A549 treated with dexamethasone at 1 μM for 4 hours (cell line): ENCODE results near the gene ST6GALNAC4. TPM values are rescaled to one million over a fixed set of nuclear protein-coding genes. Genes with fewer than 3 reads are reported as not detected.

Experiments used
- total RNA-seq: library from RNA; stranded (reverse); fragments of 200-300 nt; extraction: Qiagen RNA extraction; gene quantifications from 5 replicates; pipeline ENCODE4 v1.2.3, GENCODE V29; 2022

The ST6GALNAC4 gene, protein sequence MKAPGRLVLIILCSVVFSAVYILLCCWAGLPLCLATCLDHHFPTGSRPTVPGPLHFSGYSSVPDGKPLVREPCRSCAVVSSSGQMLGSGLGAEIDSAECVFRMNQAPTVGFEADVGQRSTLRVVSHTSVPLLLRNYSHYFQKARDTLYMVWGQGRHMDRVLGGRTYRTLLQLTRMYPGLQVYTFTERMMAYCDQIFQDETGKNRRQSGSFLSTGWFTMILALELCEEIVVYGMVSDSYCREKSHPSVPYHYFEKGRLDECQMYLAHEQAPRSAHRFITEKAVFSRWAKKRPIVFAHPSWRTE
- 9.3 to 19.4 TPM (median 16.2 TPM) in 5 replicates for total RNA-seq

DNA sequence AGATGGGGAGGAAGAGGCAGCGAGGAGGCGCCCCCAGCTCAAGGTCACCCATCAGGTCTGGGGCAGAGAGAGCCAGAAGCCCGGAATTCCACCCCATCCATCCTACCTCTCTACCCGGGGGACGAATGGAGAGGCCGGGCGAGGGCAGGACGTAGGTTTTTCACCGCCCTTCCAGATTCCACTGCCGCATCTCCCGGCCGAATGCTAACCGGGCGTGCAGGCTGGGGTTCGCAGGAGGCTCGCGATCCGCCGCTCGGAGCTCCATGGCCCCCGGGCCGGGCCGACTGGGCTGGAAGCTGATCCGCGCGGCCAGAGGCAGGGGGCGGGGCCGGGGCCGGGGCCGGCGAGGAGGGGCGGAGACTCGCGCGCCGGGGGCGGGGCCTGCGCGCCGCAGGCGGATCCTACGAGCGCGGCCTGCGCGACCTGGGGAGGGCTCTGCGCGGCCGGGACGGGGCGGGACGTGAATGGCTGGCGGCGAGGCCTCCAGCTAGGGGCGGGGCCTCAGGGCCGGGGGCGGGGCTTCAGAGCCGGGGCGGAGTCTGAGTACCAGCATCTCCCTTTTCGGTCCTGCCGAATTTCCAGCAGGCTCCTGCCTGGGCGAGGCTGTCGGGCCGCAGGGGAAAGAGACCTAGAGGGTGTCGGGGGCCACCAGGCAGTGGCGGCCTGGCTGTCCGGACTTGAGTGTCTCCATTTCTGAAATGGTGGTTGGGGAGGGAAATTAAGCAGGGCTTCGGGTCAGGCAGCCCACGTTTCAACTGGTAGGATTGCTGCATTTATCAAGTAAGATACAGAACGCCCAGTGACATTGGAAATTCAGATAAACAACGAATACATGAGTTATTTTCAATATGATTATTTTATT, at the start of gene ST6GALNAC4:
Gene ST6GALNAC4, minus strand, starts transcription at position 322 of the 862 bp plus-strand sequence. CDS start 622 bp downstream, outside the sequence.

GRCh38 chr9:127937388-127938297, 20.8 kb upstream of the ST6GALNAC4 start, which contains the start of gene DPM2:
Gene DPM2, minus strand, starts transcription at chr9:127937854. Its CDS starts 34 bp downstream, at chr9:127937820.

DNA sequence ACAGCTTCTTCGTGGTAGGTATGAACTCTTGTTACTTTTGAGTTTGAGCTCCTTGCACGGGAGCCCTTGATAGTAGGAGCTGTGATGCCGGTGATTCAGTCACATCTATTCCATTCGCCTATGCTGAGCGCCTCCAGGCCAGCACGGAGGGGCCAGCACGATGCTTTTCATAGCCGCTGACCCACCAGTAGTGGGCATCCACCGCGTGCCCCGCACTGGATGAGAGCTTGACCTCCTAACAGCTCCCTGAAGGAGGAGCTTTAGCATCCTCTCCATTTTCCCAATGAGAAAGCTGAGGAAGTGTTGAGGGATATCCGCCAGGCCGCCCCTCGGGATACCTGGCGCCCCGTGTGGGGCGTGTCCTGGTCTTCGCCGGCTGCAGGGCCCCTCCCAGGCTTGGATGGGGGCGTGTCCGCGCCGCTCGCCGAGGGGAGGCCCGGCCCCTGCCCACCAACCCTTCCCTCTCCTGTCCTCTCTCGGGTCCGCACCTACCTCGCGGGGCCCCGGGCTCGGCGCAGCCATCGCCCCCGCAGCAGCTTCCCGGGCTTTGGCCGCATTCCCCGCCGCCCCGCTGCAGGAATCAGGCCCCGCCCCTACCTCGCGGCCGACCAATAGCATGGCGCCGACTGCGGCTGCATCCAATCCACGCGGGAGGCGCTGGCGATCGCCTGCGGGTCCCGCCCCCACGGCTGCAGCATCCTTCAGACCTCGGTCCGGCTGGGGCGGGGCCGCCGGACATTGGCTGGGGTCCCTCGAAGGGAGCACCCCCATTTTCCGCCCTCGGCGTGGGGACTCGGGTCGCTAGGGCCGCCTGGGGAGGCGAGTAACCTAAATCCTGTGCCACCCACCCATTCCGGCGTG, 13.6 kb upstream of the ST6GALNAC4 start, which contains the start of gene PIP5KL1:
Gene PIP5KL1, minus strand, starts transcription at position 547 of the 861 bp plus-strand sequence. Its CDS starts 25 bp downstream, at position 522.

DNA sequence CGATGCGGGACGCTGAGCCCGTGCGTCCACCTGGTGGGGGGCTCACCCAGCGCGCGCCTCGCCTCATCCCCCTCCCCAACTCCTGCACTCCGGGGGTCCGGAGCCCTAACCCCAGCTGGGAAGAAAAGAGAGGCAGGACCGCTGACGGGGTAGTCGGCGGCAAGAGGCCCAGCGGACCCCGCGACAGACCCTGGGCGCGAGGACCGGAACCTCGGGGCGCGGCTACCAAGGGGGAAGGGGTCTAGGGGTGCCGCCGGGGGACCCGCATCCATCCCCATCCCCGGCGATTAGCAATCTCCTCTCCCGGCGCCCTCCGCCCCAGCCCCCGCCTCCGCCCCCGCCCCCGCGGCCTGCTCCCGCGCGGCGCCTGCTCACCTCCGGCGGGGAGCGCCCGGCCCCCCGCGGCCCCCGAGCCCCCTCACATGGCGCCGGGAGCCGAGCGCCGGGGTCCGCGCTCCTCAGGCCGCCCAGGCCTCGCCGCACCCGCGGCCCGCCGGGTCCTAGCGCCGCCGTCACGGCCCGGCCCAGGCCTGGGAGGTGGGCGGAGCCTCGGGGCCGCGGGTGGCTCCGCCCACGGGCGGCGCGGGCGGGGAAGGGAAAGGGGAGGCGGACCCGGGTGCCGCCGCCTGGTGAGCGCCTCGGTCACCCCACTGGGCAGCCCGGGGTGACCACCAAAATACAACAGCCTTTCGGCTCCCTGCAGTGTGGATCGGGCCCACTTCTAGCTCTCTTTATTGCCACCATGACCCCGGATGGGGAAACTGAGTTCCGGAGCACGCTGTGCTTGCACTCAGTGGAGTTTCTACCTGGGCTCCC, 17.5 kb downstream of the ST6GALNAC4 start, which contains the start of gene ST6GALNAC6:
Gene ST6GALNAC6, minus strand, starts transcription at position 476 of the 816 bp plus-strand sequence. CDS start 1,622 bp downstream, outside the sequence.

DNA sequence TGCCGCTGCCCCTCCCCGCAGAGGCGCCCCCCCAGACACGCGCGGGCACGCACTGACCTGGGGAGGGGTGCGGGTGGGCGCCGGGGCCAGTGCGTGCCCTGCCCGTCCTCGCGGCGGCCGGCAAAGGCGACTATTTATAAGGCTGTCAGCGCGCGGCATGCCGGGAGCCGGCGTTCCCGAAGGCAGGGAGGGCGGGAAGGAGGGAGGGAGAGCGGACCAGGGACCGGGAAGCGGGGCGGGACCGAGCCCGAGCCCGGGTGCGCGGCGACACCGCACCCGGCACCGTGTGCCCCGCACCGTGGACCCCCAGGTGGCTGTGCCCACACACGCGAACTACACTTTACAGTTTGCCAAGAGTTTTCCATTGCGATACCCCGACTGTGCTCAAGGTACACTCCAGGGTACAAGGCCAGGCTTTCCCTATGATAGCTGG, 39.3 kb downstream of the ST6GALNAC4 start, which contains the start of gene AK1:
Gene AK1, minus strand, starts transcription at position 110 of the 433 bp plus-strand sequence. CDS start 3,058 bp downstream, outside the sequence.

Other genes with a start within 250 kb of the ST6GALNAC4 start
- 0.05 to 0.11 TPM (median 0.09 TPM) in 4 of 5 replicates, not detected in the other for gene CFAP157, start 210.1 kb downstream of the ST6GALNAC4 start, total RNA-seq
- gene PTRH1, start 201.4 kb downstream of the ST6GALNAC4 start, total RNA-seq: 15.3 to 24.0 TPM (median 18.6 TPM) in 5 replicates
- 0.02 to 0.07 TPM (median 0.04 TPM) in 4 of 5 replicates, not detected in the other for gene TTC16, start 201.0 kb downstream of the ST6GALNAC4 start, total RNA-seq
- gene TOR2A, start 181.7 kb downstream of the ST6GALNAC4 start, total RNA-seq: 10.5 to 15.8 TPM (median 15.2 TPM) in 5 replicates
- 0.06 to 0.13 TPM (median 0.06 TPM) in 3 of 5 replicates, not detected in the others for gene SH2D3C, start 138.4 kb downstream of the ST6GALNAC4 start, total RNA-seq
- gene CDK9, start 131.0 kb downstream of the ST6GALNAC4 start, total RNA-seq: 42.0 to 50.0 TPM (median 43.1 TPM) in 5 replicates
- gene FPGS, start 114.2 kb downstream of the ST6GALNAC4 start, total RNA-seq: 41.2 to 53.8 TPM (median 48.2 TPM) in 5 replicates
- gene ENG, start 62.4 kb downstream of the ST6GALNAC4 start, total RNA-seq: 0.07 to 0.16 TPM (median 0.09 TPM) in 5 replicates
- gene AK1, start 39.4 kb downstream of the ST6GALNAC4 start, total RNA-seq: 41.1 to 85.2 TPM (median 75.6 TPM) in 5 replicates
- gene ST6GALNAC6, start 17.4 kb downstream of the ST6GALNAC4 start, total RNA-seq: 19.3 to 24.9 TPM (median 21.5 TPM) in 5 replicates
- gene PIP5KL1, start 13.7 kb upstream of the ST6GALNAC4 start, total RNA-seq: 1.2 to 2.0 TPM (median 1.6 TPM) in 5 replicates
- gene DPM2, start 20.8 kb upstream of the ST6GALNAC4 start, total RNA-seq: 35.5 to 42.3 TPM (median 41.1 TPM) in 5 replicates
- 32.2 to 51.9 TPM (median 43.0 TPM) in 5 replicates for gene EEIG1, start 63.9 kb upstream of the ST6GALNAC4 start, total RNA-seq
- gene NAIF1, start 150.3 kb upstream of the ST6GALNAC4 start, total RNA-seq: 4.9 to 8.2 TPM (median 7.3 TPM) in 5 replicates
- gene SLC25A25, start 151.2 kb upstream of the ST6GALNAC4 start, total RNA-seq: 7.0 to 8.3 TPM (median 7.7 TPM) in 5 replicates
- 72.5 to 107 TPM (median 99.1 TPM) in 5 replicates for gene PTGES2, start 210.7 kb upstream of the ST6GALNAC4 start, total RNA-seq
- 2.8 to 7.2 TPM (median 3.2 TPM) in 5 replicates for gene LCN2, start 232.4 kb upstream of the ST6GALNAC4 start, total RNA-seq
- gene BBLN, start 243.2 kb upstream of the ST6GALNAC4 start, total RNA-seq: 37.1 to 68.4 TPM (median 58.2 TPM) in 5 replicates